ENCODE data around the gene RIMBP2. TPM values are rescaled to one million over a fixed set of nuclear protein-coding genes. Genes with fewer than 3 reads are reported as not detected.

The RIMBP2 gene
- total and polyA plus RNA-seq, 2 donors = 0.47 to 0.78 TPM

GRCh38 chr12:130620281-130620680 is 95.8 kb downstream of the RIMBP2 start:
- H3K36me3 ChIP-seq (ENCODE audit: control insufficient read depth in 2 of 2, insufficient read depth in 2 of 2, low read length in 1 of 2) = no peaks in the 10 kb centered on the region
- no peaks in the 10 kb centered on the region for H3K27me3 ChIP-seq (ENCODE audit: control insufficient read depth in 2 of 2, insufficient read depth in 1 of 2, low read length in 1 of 2)
- H3K4me3 ChIP-seq (ENCODE audit: low read length in 2 of 2) = no peak overlapping the region
- no peak for DNase-seq (ENCODE audit: low read depth in 6 of 9, low spot score in 9 of 9)
- H3K4me1 ChIP-seq (ENCODE audit: control insufficient read depth in 2 of 2, insufficient read depth in 2 of 2, low read length in 2 of 2) = no peaks in the 10 kb centered on the region
- H3K9me3 ChIP-seq (ENCODE audit: control insufficient read depth in 2 of 2, insufficient read depth in 1 of 2, low read length in 1 of 2) = no peaks in the 10 kb centered on the region
- WGBS = 92% methylated on average over 14 of the region's 14 CpGs
- no peak overlapping the region for H3K27ac ChIP-seq (ENCODE audit: low read depth in 1 of 2, low read length in 1 of 2)

- H3K9me3 ChIP-seq (ENCODE audit: control insufficient read depth in 2 of 2, insufficient read depth in 1 of 2, low read length in 1 of 2) = no peaks in the 10 kb centered on the region
- DNase-seq (ENCODE audit: low read depth in 6 of 9, low spot score in 9 of 9) = no peak
- H3K4me1 ChIP-seq (ENCODE audit: control insufficient read depth in 2 of 2, insufficient read depth in 2 of 2, low read length in 2 of 2) = no peaks in the 10 kb centered on the region
- H3K27ac ChIP-seq (ENCODE audit: low read depth in 1 of 2, low read length in 1 of 2) = no peak overlapping the region
- no peaks in the 10 kb centered on the region for H3K27me3 ChIP-seq (ENCODE audit: control insufficient read depth in 2 of 2, insufficient read depth in 1 of 2, low read length in 1 of 2)
- H3K36me3 ChIP-seq (ENCODE audit: control insufficient read depth in 2 of 2, insufficient read depth in 2 of 2, low read length in 1 of 2) = no peaks in the 10 kb centered on the region
- WGBS = 91% methylated on average over 16 of the region's 16 CpGs
- no peak overlapping the region for H3K4me3 ChIP-seq (ENCODE audit: low read length in 2 of 2)
These were observed 96.6 kb downstream of the RIMBP2 start for GRCh38 chr12:130619385-130620001.

- no peaks in the 10 kb centered on the region for H3K9me3 ChIP-seq (ENCODE audit: control insufficient read depth in 2 of 2, insufficient read depth in 1 of 2, low read length in 1 of 2)
- no peaks in the 10 kb centered on the region for H3K4me1 ChIP-seq (ENCODE audit: control insufficient read depth in 2 of 2, insufficient read depth in 2 of 2, low read length in 2 of 2)
- H3K27me3 ChIP-seq (ENCODE audit: control insufficient read depth in 2 of 2, insufficient read depth in 1 of 2, low read length in 1 of 2) = no peaks in the 10 kb centered on the region
- H3K27ac ChIP-seq (ENCODE audit: low read depth in 1 of 2, low read length in 1 of 2) = no peak overlapping the region
- no peaks in the 10 kb centered on the region for H3K36me3 ChIP-seq (ENCODE audit: control insufficient read depth in 2 of 2, insufficient read depth in 2 of 2, low read length in 1 of 2)
- H3K4me3 ChIP-seq (ENCODE audit: low read length in 2 of 2) = no peak overlapping the region
- DNase-seq (ENCODE audit: low read depth in 6 of 9, low spot score in 9 of 9) = no peak
- WGBS = 94% methylated on average over 4 of the region's 4 CpGs
These were observed 98.9 kb downstream of the RIMBP2 start for GRCh38 chr12:130617219-130617618.

- WGBS = 89% methylated on average over 16 of the region's 16 CpGs
- DNase-seq (ENCODE audit: low read depth in 6 of 9, low spot score in 9 of 9) = no peak
- Histone ChIP-seq H3K27ac (ENCODE audit: low read depth in 1 of 2, low read length in 1 of 2) (no peak overlapping the region), H3K36me3 (ENCODE audit: control insufficient read depth in 2 of 2, insufficient read depth in 2 of 2, low read length in 1 of 2) (no peaks in the 10 kb centered on the region), H3K4me3 (ENCODE audit: low read length in 2 of 2) (no peak overlapping the region), H3K9me3 (ENCODE audit: control insufficient read depth in 2 of 2, insufficient read depth in 1 of 2, low read length in 1 of 2) (no peaks in the 10 kb centered on the region), H3K4me1 (ENCODE audit: control insufficient read depth in 2 of 2, insufficient read depth in 2 of 2, low read length in 2 of 2) (no peaks in the 10 kb centered on the region), H3K27me3 (ENCODE audit: control insufficient read depth in 2 of 2, insufficient read depth in 1 of 2, low read length in 1 of 2) (no peaks in the 10 kb centered on the region)
These were observed 100.2 kb downstream of the RIMBP2 start for GRCh38 chr12:130615861-130616345.

GRCh38 chr12:130614530-130614905 is 101.6 kb downstream of the RIMBP2 start:
- H3K9me3 ChIP-seq (ENCODE audit: control insufficient read depth in 2 of 2, insufficient read depth in 1 of 2, low read length in 1 of 2) = no peaks in the 10 kb centered on the region
- H3K4me3 ChIP-seq (ENCODE audit: low read length in 2 of 2) = no peak overlapping the region
- no peak for DNase-seq (ENCODE audit: low read depth in 6 of 9, low spot score in 9 of 9)
- no peaks in the 10 kb centered on the region for H3K36me3 ChIP-seq (ENCODE audit: control insufficient read depth in 2 of 2, insufficient read depth in 2 of 2, low read length in 1 of 2)
- 87% methylated on average over 5 of the region's 5 CpGs for WGBS
- H3K27ac ChIP-seq (ENCODE audit: low read depth in 1 of 2, low read length in 1 of 2) = no peak overlapping the region
- no peaks in the 10 kb centered on the region for H3K4me1 ChIP-seq (ENCODE audit: control insufficient read depth in 2 of 2, insufficient read depth in 2 of 2, low read length in 2 of 2)
- H3K27me3 ChIP-seq (ENCODE audit: control insufficient read depth in 2 of 2, insufficient read depth in 1 of 2, low read length in 1 of 2) = no peaks in the 10 kb centered on the region

- Histone ChIP-seq H3K9me3 (ENCODE audit: control insufficient read depth in 2 of 2, insufficient read depth in 1 of 2, low read length in 1 of 2) (no peaks in the 10 kb centered on the region), H3K4me1 (ENCODE audit: control insufficient read depth in 2 of 2, insufficient read depth in 2 of 2, low read length in 2 of 2) (no peaks in the 10 kb centered on the region), H3K36me3 (ENCODE audit: control insufficient read depth in 2 of 2, insufficient read depth in 2 of 2, low read length in 1 of 2) (no peaks in the 10 kb centered on the region), H3K27me3 (ENCODE audit: control insufficient read depth in 2 of 2, insufficient read depth in 1 of 2, low read length in 1 of 2) (no peaks in the 10 kb centered on the region), H3K27ac (ENCODE audit: low read depth in 1 of 2, low read length in 1 of 2) (no peak overlapping the region), H3K4me3 (ENCODE audit: low read length in 2 of 2) (no peak overlapping the region)
- DNase-seq (ENCODE audit: low read depth in 6 of 9, low spot score in 9 of 9) = no peak
- WGBS = 94% methylated on average over 14 of the region's 14 CpGs
These were observed 102.1 kb downstream of the RIMBP2 start for GRCh38 chr12:130613831-130614529.

GRCh38 chr12:130613131-130613530 is 103.0 kb downstream of the RIMBP2 start:
- Histone ChIP-seq H3K27ac (ENCODE audit: low read depth in 1 of 2, low read length in 1 of 2) (no peak overlapping the region), H3K4me1 (ENCODE audit: control insufficient read depth in 2 of 2, insufficient read depth in 2 of 2, low read length in 2 of 2) (no peaks in the 10 kb centered on the region), H3K36me3 (ENCODE audit: control insufficient read depth in 2 of 2, insufficient read depth in 2 of 2, low read length in 1 of 2) (no peaks in the 10 kb centered on the region), H3K4me3 (ENCODE audit: low read length in 2 of 2) (no peak overlapping the region), H3K27me3 (ENCODE audit: control insufficient read depth in 2 of 2, insufficient read depth in 1 of 2, low read length in 1 of 2) (no peaks in the 10 kb centered on the region), H3K9me3 (ENCODE audit: control insufficient read depth in 2 of 2, insufficient read depth in 1 of 2, low read length in 1 of 2) (no peaks in the 10 kb centered on the region)
- 94% methylated on average over 14 of the region's 14 CpGs for WGBS
- no peak for DNase-seq (ENCODE audit: low read depth in 6 of 9, low spot score in 9 of 9)

- H3K9me3 ChIP-seq (ENCODE audit: control insufficient read depth in 2 of 2, insufficient read depth in 1 of 2, low read length in 1 of 2) = no peaks in the 10 kb centered on the region
- no peak for DNase-seq (ENCODE audit: low read depth in 6 of 9, low spot score in 9 of 9)
- no peak overlapping the region for H3K27ac ChIP-seq (ENCODE audit: low read depth in 1 of 2, low read length in 1 of 2)
- 93% methylated on average over 39 of the region's 39 CpGs for WGBS
- H3K36me3 ChIP-seq (ENCODE audit: control insufficient read depth in 2 of 2, insufficient read depth in 2 of 2, low read length in 1 of 2) = no peaks in the 10 kb centered on the region
- no peaks in the 10 kb centered on the region for H3K27me3 ChIP-seq (ENCODE audit: control insufficient read depth in 2 of 2, insufficient read depth in 1 of 2, low read length in 1 of 2)
- no peaks in the 10 kb centered on the region for H3K4me1 ChIP-seq (ENCODE audit: control insufficient read depth in 2 of 2, insufficient read depth in 2 of 2, low read length in 2 of 2)
- H3K4me3 ChIP-seq (ENCODE audit: low read length in 2 of 2) = no peak overlapping the region
These were observed 104.8 kb downstream of the RIMBP2 start for GRCh38 chr12:130611026-130611905.

- Histone ChIP-seq H3K9me3 (ENCODE audit: control insufficient read depth in 2 of 2, insufficient read depth in 1 of 2, low read length in 1 of 2) (no peaks in the 10 kb centered on the region), H3K27ac (ENCODE audit: low read depth in 1 of 2, low read length in 1 of 2) (no peak overlapping the region), H3K27me3 (ENCODE audit: control insufficient read depth in 2 of 2, insufficient read depth in 1 of 2, low read length in 1 of 2) (no peaks in the 10 kb centered on the region), H3K4me3 (ENCODE audit: low read length in 2 of 2) (no peak overlapping the region), H3K4me1 (ENCODE audit: control insufficient read depth in 2 of 2, insufficient read depth in 2 of 2, low read length in 2 of 2) (no peaks in the 10 kb centered on the region), H3K36me3 (ENCODE audit: control insufficient read depth in 2 of 2, insufficient read depth in 2 of 2, low read length in 1 of 2) (no peaks in the 10 kb centered on the region)
- 87% methylated on average over 11 of the region's 11 CpGs for WGBS
- DNase-seq (ENCODE audit: low read depth in 6 of 9, low spot score in 9 of 9) = no peak
These were observed 106.1 kb downstream of the RIMBP2 start for GRCh38 chr12:130609966-130610365.

Data from thymus (tissue), 11 donors.